Lower leg skin (tissue), 3 donors: ENCODE data around the gene NTNG1.
"Not testable (repeated sequence)": the region's sequence is repeated elsewhere in the genome, so short reads cannot be mapped to it uniquely, and the experiment has no call there.

Experiments
- POLR2A ChIP-seq, 2 donors: fragments of 450-650 bp; IDR thresholded peaks; one replicate each; pipeline ENCODE4 v1.6.1; 2016 to 2017; ENCODE audit warnings: antibody characterized with exemption in 2 of 2, mild to moderate bottlenecking in 1 of 2, moderate library complexity in 1 of 2
- TF ChIP-seq, protein P1 (sequence below), 3 donors: fragments of 450-650 bp; IDR thresholded peaks; one replicate each; pipeline ENCODE4 v1.5.1; 2016; ENCODE audit warnings: antibody characterized with exemption in 3 of 3, mild to moderate bottlenecking in 3 of 3, moderate library complexity in 2 of 3

GRCh38 chr1:107236760-107237159 is 95.9 kb downstream of the NTNG1 start:
- TF ChIP-seq POLR2A (IDR thresholded peaks at IDR 0.05), result not testable (repeated sequence)
- TF ChIP-seq, protein P1, sequence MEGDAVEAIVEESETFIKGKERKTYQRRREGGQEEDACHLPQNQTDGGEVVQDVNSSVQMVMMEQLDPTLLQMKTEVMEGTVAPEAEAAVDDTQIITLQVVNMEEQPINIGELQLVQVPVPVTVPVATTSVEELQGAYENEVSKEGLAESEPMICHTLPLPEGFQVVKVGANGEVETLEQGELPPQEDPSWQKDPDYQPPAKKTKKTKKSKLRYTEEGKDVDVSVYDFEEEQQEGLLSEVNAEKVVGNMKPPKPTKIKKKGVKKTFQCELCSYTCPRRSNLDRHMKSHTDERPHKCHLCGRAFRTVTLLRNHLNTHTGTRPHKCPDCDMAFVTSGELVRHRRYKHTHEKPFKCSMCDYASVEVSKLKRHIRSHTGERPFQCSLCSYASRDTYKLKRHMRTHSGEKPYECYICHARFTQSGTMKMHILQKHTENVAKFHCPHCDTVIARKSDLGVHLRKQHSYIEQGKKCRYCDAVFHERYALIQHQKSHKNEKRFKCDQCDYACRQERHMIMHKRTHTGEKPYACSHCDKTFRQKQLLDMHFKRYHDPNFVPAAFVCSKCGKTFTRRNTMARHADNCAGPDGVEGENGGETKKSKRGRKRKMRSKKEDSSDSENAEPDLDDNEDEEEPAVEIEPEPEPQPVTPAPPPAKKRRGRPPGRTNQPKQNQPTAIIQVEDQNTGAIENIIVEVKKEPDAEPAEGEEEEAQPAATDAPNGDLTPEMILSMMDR (IDR thresholded peaks at IDR 0.05), result not testable (repeated sequence)
